Measurements from ENCODE around the gene MYO18A.

DNA sequence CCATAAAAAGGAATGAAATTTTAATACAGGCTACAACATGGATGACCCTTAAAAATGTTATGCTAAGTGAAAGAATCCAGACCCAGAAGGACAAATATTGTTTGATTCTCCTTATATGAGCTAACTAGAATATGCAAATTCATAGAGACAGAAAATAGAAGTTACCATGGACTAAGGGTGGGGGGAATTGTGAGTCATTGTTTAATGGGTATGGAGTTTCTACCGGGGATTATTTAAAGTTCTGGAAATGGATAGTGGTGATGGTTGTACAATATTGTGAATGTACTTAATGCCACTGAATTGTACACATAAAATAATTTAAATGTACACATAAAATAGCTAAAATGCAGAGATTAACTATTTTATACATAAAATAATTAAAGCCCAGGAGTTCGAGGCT lies 9.2 kb upstream of the MYO18A start:
- TF ChIP-seq, protein P1, sequence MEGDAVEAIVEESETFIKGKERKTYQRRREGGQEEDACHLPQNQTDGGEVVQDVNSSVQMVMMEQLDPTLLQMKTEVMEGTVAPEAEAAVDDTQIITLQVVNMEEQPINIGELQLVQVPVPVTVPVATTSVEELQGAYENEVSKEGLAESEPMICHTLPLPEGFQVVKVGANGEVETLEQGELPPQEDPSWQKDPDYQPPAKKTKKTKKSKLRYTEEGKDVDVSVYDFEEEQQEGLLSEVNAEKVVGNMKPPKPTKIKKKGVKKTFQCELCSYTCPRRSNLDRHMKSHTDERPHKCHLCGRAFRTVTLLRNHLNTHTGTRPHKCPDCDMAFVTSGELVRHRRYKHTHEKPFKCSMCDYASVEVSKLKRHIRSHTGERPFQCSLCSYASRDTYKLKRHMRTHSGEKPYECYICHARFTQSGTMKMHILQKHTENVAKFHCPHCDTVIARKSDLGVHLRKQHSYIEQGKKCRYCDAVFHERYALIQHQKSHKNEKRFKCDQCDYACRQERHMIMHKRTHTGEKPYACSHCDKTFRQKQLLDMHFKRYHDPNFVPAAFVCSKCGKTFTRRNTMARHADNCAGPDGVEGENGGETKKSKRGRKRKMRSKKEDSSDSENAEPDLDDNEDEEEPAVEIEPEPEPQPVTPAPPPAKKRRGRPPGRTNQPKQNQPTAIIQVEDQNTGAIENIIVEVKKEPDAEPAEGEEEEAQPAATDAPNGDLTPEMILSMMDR (IDR thresholded peaks at IDR 0.05), result no peak
- TF ChIP-seq POLR2A (IDR thresholded peaks at IDR 0.05), result no peak

Measured in uterus (tissue), 2 donors.